Neural cell (in vitro differentiated cells): ENCODE results near the gene TEAD4. TPM values are rescaled to one million over a fixed set of nuclear protein-coding genes. Genes with fewer than 3 reads are reported as not detected.

ENCODE experiments used
- H2AFZ ChIP-seq: fragments of 200-600, 300-800 bp; sonication (generic), shearing (Covaris generic); 2 replicates; pipeline ENCODE4 v1.6.0; 2014; ENCODE audit warnings: low read depth, mild to moderate bottlenecking, antibody characterized with exemption, low read length, moderate library complexity
- H3F3A ChIP-seq: fragments of 200-600 bp; shearing (Covaris generic); 2 replicates; pipeline ENCODE4 v1.6.1; 2016; ENCODE audit warnings: mild to moderate bottlenecking, moderate library complexity, mixed read lengths, antibody characterized with exemption, low read length; ENCODE audit not compliant: insufficient read depth, poor library complexity, severe bottlenecking
- H3K27ac ChIP-seq: fragments of 200-600, 300-800 bp; sonication (generic), shearing (Covaris generic); 2 replicates; pipeline ENCODE4 v1.5.1; 2014; ENCODE audit warnings: mild to moderate bottlenecking, low read length, moderate library complexity
- H3K27me3 ChIP-seq: fragments of 300-800, 200-600 bp; sonication (generic), shearing (Covaris generic); 2 replicates; pipeline ENCODE4 v1.6.0; 2014; ENCODE audit warnings: mild to moderate bottlenecking, low read depth, low read length, moderate library complexity; ENCODE audit not compliant: insufficient read depth
- H3K36me3 ChIP-seq: fragments of 300-800, 200-600 bp; sonication (generic), shearing (Covaris generic); 2 replicates; pipeline ENCODE4 v1.5.1; 2014; ENCODE audit warnings: mild to moderate bottlenecking, antibody characterized with exemption, low read length, moderate library complexity; ENCODE audit not compliant: insufficient read depth
- H3K4me2 ChIP-seq: fragments of 300-800, 200-600 bp; sonication (generic), shearing (Covaris generic); 2 replicates; pipeline ENCODE4 v1.6.0; 2014; ENCODE audit warnings: mild to moderate bottlenecking, low read length
- H3K4me3 ChIP-seq: fragments of 300-800, 200-600 bp; sonication (generic), shearing (Covaris generic); 2 replicates; pipeline ENCODE4 v1.5.1; 2014; ENCODE audit warnings: mild to moderate bottlenecking, low read length, moderate library complexity
- H3K79me2 ChIP-seq: fragments of 200-600 bp; shearing (Covaris generic); replicated peaks from 2 replicates; pipeline ENCODE4 v1.6.0; 2014; ENCODE audit warnings: mild to moderate bottlenecking, low read length, moderate library complexity; ENCODE audit not compliant: insufficient read depth
- H3K9ac ChIP-seq: fragments of 300-800, 200-600 bp; sonication (generic), shearing (Covaris generic); 2 replicates; pipeline ENCODE4 v1.6.1; 2016; ENCODE audit warnings: mild to moderate bottlenecking, low read length, mixed read lengths
- H3K9me2 ChIP-seq: fragments of 200-600 bp; shearing (Covaris generic); 2 replicates; pipeline ENCODE4 v1.6.1; 2016; ENCODE audit warnings: mild to moderate bottlenecking, low read length, mixed read lengths; ENCODE audit not compliant: insufficient read depth
- H3K9me3 ChIP-seq: fragments of 200-600, 300-800 bp; sonication (generic), shearing (Covaris generic); 2 replicates; pipeline ENCODE4 v1.6.1; 2016; ENCODE audit warnings: mild to moderate bottlenecking, mixed run types, low read length, moderate library complexity, mixed read lengths
- H4K20me1 ChIP-seq: fragments of 200-600 bp; shearing (Covaris generic); 2 replicates; pipeline ENCODE4 v1.6.1; 2016; ENCODE audit warnings: mild to moderate bottlenecking, mixed run types; ENCODE audit not compliant: insufficient read depth
- EP300 ChIP-seq: fragments of 450-650 bp; conservative IDR thresholded peaks from 2 replicates; pipeline ENCODE4 v1.6.1; 2014; ENCODE audit warnings: antibody characterized with exemption, mild to moderate bottlenecking, moderate library complexity; ENCODE audit not compliant: poor library complexity, severe bottlenecking
- EZH2 ChIP-seq: fragments of 200-600, 300-800 bp; shearing (Covaris generic), sonication (generic); IDR thresholded peaks from 2 replicates; pipeline ENCODE4 v1.6.1; 2014; ENCODE audit warnings: antibody characterized with exemption, low read length, borderline replicate concordance, mild to moderate bottlenecking; ENCODE audit not compliant: insufficient read depth, poor library complexity, severe bottlenecking
- MXI1 ChIP-seq: fragments of 450-650 bp; conservative IDR thresholded peaks from 2 replicates; pipeline ENCODE4 v1.6.1; 2014; ENCODE audit warnings: antibody characterized with exemption, mild to moderate bottlenecking; ENCODE audit not compliant: poor library complexity, severe bottlenecking
- POLR2AphosphoS5 ChIP-seq: IDR thresholded peaks from 2 replicates; pipeline ENCODE4 v1.6.1; 2012
- RAD21 ChIP-seq: fragments of 450-650 bp; conservative IDR thresholded peaks from 2 replicates; pipeline ENCODE4 v1.6.1; 2014; ENCODE audit warnings: antibody characterized with exemption, mild to moderate bottlenecking, moderate library complexity
- REST ChIP-seq: IDR thresholded peaks from 2 replicates; pipeline ENCODE4 v1.6.1; 2012; ENCODE audit warnings: borderline replicate concordance
- SMC3 ChIP-seq: fragments of 450-650 bp; conservative IDR thresholded peaks from 2 replicates; pipeline ENCODE4 v1.6.1; 2014; ENCODE audit warnings: antibody characterized with exemption, mild to moderate bottlenecking, moderate library complexity; ENCODE audit not compliant: poor library complexity
- TAF1 ChIP-seq: IDR thresholded peaks from 2 replicates; pipeline ENCODE4 v1.6.1; 2012; ENCODE audit warnings: low read depth
- polyA plus RNA-seq: library from polyadenylated mRNA; depleted of rRNA; stranded (reverse); fragments of >200 nt; gene quantifications from 2 replicates; pipeline ENCODE4 v1.2.3, GENCODE V29; 2014
- TF ChIP-seq, protein P1 (sequence below): fragments of 450-650 bp; IDR thresholded peaks from 2 replicates; pipeline ENCODE4 v1.5.1; 2014; ENCODE audit warnings: antibody characterized with exemption, mild to moderate bottlenecking, moderate library complexity; ENCODE audit not compliant: poor library complexity, severe bottlenecking

TEAD4 gene
- polyA plus RNA-seq, 1 donor from 2014 or later = 1.6 TPM

DNA sequence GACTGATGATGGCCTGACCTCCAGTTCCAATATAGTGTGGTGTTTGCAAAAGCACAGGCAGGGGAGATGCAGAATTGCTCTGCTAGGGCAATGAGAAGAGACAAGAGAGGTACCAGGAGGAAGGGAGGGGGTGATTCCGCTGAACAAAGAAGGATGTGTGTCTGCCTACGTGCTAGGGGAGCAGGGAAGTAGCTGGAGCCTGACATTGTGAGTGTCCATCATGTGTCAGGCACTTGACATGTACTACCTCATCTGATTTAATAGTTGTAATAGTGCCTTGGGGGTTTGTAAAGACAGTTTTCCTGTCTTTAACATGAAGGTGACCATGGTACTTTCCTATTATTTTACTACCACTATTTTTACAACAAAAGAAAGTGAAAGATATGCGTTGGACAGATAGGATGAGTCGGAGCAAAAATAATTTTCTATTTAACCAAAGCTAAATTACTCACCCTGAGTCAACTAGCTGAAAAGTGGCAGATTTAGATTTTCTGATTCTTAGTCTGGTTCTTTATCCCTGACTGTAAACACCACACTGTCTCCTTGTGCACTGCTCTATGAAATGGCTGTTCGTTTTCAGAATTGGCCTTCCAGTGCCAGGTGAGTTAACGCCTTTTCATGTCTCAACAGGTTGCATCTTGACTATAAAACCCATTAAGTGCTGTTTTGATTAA lies 33.7 kb upstream of the TEAD4 start:
- peaks cover 6% of the 10 kb centered on the region for H3K36me3 ChIP-seq
- H3K4me3 ChIP-seq = peak overlapping the region; percentile 31
- peak overlapping the region; percentile 49 for H2AFZ ChIP-seq
- TF ChIP-seq, protein P1, sequence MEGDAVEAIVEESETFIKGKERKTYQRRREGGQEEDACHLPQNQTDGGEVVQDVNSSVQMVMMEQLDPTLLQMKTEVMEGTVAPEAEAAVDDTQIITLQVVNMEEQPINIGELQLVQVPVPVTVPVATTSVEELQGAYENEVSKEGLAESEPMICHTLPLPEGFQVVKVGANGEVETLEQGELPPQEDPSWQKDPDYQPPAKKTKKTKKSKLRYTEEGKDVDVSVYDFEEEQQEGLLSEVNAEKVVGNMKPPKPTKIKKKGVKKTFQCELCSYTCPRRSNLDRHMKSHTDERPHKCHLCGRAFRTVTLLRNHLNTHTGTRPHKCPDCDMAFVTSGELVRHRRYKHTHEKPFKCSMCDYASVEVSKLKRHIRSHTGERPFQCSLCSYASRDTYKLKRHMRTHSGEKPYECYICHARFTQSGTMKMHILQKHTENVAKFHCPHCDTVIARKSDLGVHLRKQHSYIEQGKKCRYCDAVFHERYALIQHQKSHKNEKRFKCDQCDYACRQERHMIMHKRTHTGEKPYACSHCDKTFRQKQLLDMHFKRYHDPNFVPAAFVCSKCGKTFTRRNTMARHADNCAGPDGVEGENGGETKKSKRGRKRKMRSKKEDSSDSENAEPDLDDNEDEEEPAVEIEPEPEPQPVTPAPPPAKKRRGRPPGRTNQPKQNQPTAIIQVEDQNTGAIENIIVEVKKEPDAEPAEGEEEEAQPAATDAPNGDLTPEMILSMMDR = no peak
- TF ChIP-seq TAF1 (no peak), RAD21 (no peak), MXI1 (no peak), REST (no peak), EZH2 (no peak), SMC3 (no peak), EP300 (peak; percentile 88), POLR2AphosphoS5 (peak; percentile 58)
- no peaks in the 10 kb centered on the region for H3K9me2 ChIP-seq
- no peaks in the 10 kb centered on the region for H3K79me2 ChIP-seq
- no peaks in the 10 kb centered on the region for H3K9me3 ChIP-seq
- H3K27ac ChIP-seq = peak overlapping the region; percentile 84
- no peaks in the 10 kb centered on the region for H3K27me3 ChIP-seq
- H3F3A ChIP-seq = no peaks in the 10 kb centered on the region
- H4K20me1 ChIP-seq = no peaks in the 10 kb centered on the region
- no peak overlapping the region for H3K4me2 ChIP-seq
- peak overlapping the region; percentile 60 for H3K9ac ChIP-seq

GRCh38 chr12:2930865-2931264 lies 28.3 kb upstream of the TEAD4 start:
- no peaks in the 10 kb centered on the region for H3K9me2 ChIP-seq
- H3K4me3 ChIP-seq = no peak overlapping the region
- H3K9me3 ChIP-seq = no peaks in the 10 kb centered on the region
- TF ChIP-seq, protein P1 = no peak
- TF ChIP-seq POLR2AphosphoS5 (no peak), TAF1 (no peak), REST (no peak), SMC3 (no peak), RAD21 (no peak), MXI1 (no peak), EZH2 (no peak), EP300 (no peak)
- H3K9ac ChIP-seq = no peak overlapping the region
- H3K27me3 ChIP-seq = no peaks in the 10 kb centered on the region
- no peak overlapping the region for H2AFZ ChIP-seq
- no peaks in the 10 kb centered on the region for H4K20me1 ChIP-seq
- H3K27ac ChIP-seq = no peak overlapping the region
- H3K4me2 ChIP-seq = no peak overlapping the region
- H3F3A ChIP-seq = no peaks in the 10 kb centered on the region
- no peaks in the 10 kb centered on the region for H3K79me2 ChIP-seq
- no peaks in the 10 kb centered on the region for H3K36me3 ChIP-seq
